Astrocyte of the spinal cord (primary cell): ENCODE measurements around the gene ISG20.

Experiments
- DNase-seq: peaks from one replicate; pipeline ENCODE4 v3.0.0; 2011; ENCODE audit warnings: low read depth, low spot score
- H3K4me3 ChIP-seq: 2 replicates; pipeline ENCODE4 v1.5.1; 2011; ENCODE audit warnings: low read depth, mild to moderate bottlenecking, low read length, moderate library complexity
- in situ Hi-C: cut with HindIII; loops from 2 replicates; pipeline ENCODE4 v1.10.0; 2017; ENCODE audit warnings: low sequenced_read_pairs
- TF ChIP-seq, protein P1 (sequence below): IDR thresholded peaks from 2 replicates; pipeline ENCODE4 v1.5.1; 2012; ENCODE audit warnings: low read depth, mild to moderate bottlenecking, low read length, inconsistent platforms

ISG20 gene

GRCh38 chr15:88606070-88606794 is 32.6 kb upstream of the ISG20 start:
- in situ Hi-C loops = no loop called here
- H3K4me3 ChIP-seq = no peak overlapping the region
- TF ChIP-seq, protein P1, sequence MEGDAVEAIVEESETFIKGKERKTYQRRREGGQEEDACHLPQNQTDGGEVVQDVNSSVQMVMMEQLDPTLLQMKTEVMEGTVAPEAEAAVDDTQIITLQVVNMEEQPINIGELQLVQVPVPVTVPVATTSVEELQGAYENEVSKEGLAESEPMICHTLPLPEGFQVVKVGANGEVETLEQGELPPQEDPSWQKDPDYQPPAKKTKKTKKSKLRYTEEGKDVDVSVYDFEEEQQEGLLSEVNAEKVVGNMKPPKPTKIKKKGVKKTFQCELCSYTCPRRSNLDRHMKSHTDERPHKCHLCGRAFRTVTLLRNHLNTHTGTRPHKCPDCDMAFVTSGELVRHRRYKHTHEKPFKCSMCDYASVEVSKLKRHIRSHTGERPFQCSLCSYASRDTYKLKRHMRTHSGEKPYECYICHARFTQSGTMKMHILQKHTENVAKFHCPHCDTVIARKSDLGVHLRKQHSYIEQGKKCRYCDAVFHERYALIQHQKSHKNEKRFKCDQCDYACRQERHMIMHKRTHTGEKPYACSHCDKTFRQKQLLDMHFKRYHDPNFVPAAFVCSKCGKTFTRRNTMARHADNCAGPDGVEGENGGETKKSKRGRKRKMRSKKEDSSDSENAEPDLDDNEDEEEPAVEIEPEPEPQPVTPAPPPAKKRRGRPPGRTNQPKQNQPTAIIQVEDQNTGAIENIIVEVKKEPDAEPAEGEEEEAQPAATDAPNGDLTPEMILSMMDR = no peak
- no peak for DNase-seq

GRCh38 chr15:88607951-88608350 is 30.9 kb upstream of the ISG20 start:
- in situ Hi-C loops = no loop called here
- no peak overlapping the region for H3K4me3 ChIP-seq
- TF ChIP-seq, protein P1 = no peak
- no peak for DNase-seq

- DNase-seq = no peak
- H3K4me3 ChIP-seq = no peak overlapping the region
- TF ChIP-seq, protein P1 = no peak
- in situ Hi-C loops = no loop called here
Observed at GRCh38 chr15:88608607-88609181, 30.1 kb upstream of the ISG20 start.

- DNase-seq = no peak
- in situ Hi-C loops = no loop called here
- TF ChIP-seq, protein P1 = no peak
- H3K4me3 ChIP-seq = no peak overlapping the region
Observed at GRCh38 chr15:88609344-88610090, 29.3 kb upstream of the ISG20 start.

GRCh38 chr15:88610701-88611231 is 28.1 kb upstream of the ISG20 start:
- DNase-seq = no peak
- TF ChIP-seq, protein P1 = peak; percentile 16
- in situ Hi-C loops = no loop called here
- no peak overlapping the region for H3K4me3 ChIP-seq

DNA sequence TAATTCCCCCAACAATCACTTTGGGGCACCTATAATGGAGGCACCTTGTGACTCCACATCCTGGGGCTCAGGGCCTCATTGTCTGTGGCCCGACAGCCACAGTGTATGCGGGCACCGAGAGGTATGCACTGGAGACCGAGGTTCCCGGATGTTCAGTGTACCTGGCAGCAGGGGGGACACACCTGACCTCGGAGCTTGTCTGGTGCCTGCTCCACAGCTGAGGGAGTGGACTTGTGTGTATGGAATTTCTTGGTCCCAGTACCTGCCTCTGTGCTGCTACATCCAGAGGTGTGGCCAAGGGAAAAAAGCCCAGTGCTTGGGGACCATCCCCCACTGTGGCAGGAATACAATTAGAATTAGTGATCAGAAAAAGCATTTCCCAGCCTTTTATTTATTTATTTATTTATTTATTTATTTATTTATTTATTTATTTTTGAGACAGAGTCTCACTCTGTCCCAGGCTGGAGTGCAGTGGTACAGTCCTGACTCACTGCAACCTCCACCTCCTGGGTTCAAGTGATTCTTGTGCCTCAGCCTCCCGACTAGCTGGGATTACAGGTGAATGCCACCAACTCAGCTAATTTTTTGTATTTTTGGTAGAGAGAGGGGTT is 26.5 kb upstream of the ISG20 start:
- H3K4me3 ChIP-seq = no peak overlapping the region
- in situ Hi-C loops = no loop called here
- TF ChIP-seq, protein P1 = no peak
- no peak for DNase-seq
